WERI-Rb-1 (cell line): ENCODE data around the gene GIMAP4.
A peak's percentile ranks its signal among the peaks of the same experiment; 100 is the strongest.
"Not testable (repeated sequence)": the region's sequence is repeated elsewhere in the genome, so short reads cannot be mapped to it uniquely, and the experiment has no call there.

ENCODE experiments used
- DNase-seq: peaks from one replicate; pipeline ENCODE4 v3.0.0-alpha.2; 2020
- H3K27ac ChIP-seq: fragments of 250-450 bp; sonication (Bioruptor Pico); 2 replicates; pipeline ENCODE4 v1.5.1; 2020; ENCODE audit warnings: mild to moderate bottlenecking, moderate library complexity
- H3K27me3 ChIP-seq: fragments of 250-450 bp; sonication (Bioruptor Pico); 2 replicates; pipeline ENCODE4 v1.5.1; 2021; ENCODE audit warnings: mild to moderate bottlenecking, low read depth, moderate library complexity; ENCODE audit not compliant: insufficient read depth, severe bottlenecking
- H3K36me3 ChIP-seq: fragments of 250-450 bp; sonication (Bioruptor Pico); 2 replicates; pipeline ENCODE4 v1.5.1; 2020; ENCODE audit warnings: mild to moderate bottlenecking, moderate library complexity
- H3K4me3 ChIP-seq: 2 replicates; pipeline ENCODE4 v1.5.1; 2011; ENCODE audit warnings: low read depth, mild to moderate bottlenecking, control low read depth, low read length
- H3K9me3 ChIP-seq: fragments of 250-450 bp; sonication (Bioruptor Pico); 2 replicates; pipeline ENCODE4 v1.5.1; 2021; ENCODE audit warnings: mild to moderate bottlenecking, moderate library complexity; ENCODE audit not compliant: severe bottlenecking
- CTCF ChIP-seq: IDR thresholded peaks from 2 replicates; pipeline ENCODE4 v1.5.1; 2011; ENCODE audit warnings: low read depth, mild to moderate bottlenecking, control low read depth, inconsistent platforms, low read length

The GIMAP4 gene

GRCh38 chr7:150610233-150610632, 43.0 kb downstream of the GIMAP4 start:
- Histone ChIP-seq H3K27ac (no peak overlapping the region), H3K9me3 (peaks cover 17% of the 10 kb centered on the region)
- no peak for TF ChIP-seq CTCF

GRCh38 chr7:150612925-150613324, 45.7 kb downstream of the GIMAP4 start:
- Histone ChIP-seq H3K4me3 (no peak overlapping the region), H3K27ac (no peak overlapping the region), H3K27me3 (no peaks in the 10 kb centered on the region), H3K9me3 (peaks cover 21% of the 10 kb centered on the region), H3K36me3 (no peaks in the 10 kb centered on the region)
- no peak for DNase-seq
- no peak for TF ChIP-seq CTCF

More at GRCh38 chr7:150610233-150610632, 43.0 kb downstream of the GIMAP4 start:
- no peak for DNase-seq
- no peaks in the 10 kb centered on the region for H3K27me3 ChIP-seq
- H3K36me3 ChIP-seq: no peaks in the 10 kb centered on the region
- no peak overlapping the region for H3K4me3 ChIP-seq

GRCh38 chr7:150613880-150614279, 46.7 kb downstream of the GIMAP4 start:
- H3K36me3 ChIP-seq: no peaks in the 10 kb centered on the region
- no peak for DNase-seq
- H3K9me3 ChIP-seq: peaks cover 23% of the 10 kb centered on the region
- H3K27ac ChIP-seq: no peak overlapping the region
- TF ChIP-seq CTCF: no peak
- H3K4me3 ChIP-seq: no peak overlapping the region
- H3K27me3 ChIP-seq: no peaks in the 10 kb centered on the region

- H3K9me3 ChIP-seq: peaks cover 23% of the 10 kb centered on the region
- not testable (repeated sequence) for DNase-seq, H3K27me3 ChIP-seq, H3K36me3 ChIP-seq, H3K27ac ChIP-seq, H3K4me3 ChIP-seq
Measured at GRCh38 chr7:150614426-150614825, 47.2 kb downstream of the GIMAP4 start.

GRCh38 chr7:150615221-150615755, 48.1 kb downstream of the GIMAP4 start:
- H3K36me3 ChIP-seq, H3K27me3 ChIP-seq, H3K4me3 ChIP-seq: not testable (repeated sequence)
- H3K9me3 ChIP-seq: peaks cover 20% of the 10 kb centered on the region
- peak; percentile 49 for DNase-seq
- peak overlapping the region; percentile 76 for H3K27ac ChIP-seq

- H3K27me3 ChIP-seq: no peaks in the 10 kb centered on the region
- no peak overlapping the region for H3K27ac ChIP-seq
- no peak for DNase-seq
- no peaks in the 10 kb centered on the region for H3K36me3 ChIP-seq
- no peak for TF ChIP-seq CTCF
- H3K4me3 ChIP-seq: no peak overlapping the region
- H3K9me3 ChIP-seq: peaks cover 12% of the 10 kb centered on the region
Measured at GRCh38 chr7:150620061-150620460, 52.9 kb downstream of the GIMAP4 start.

GRCh38 chr7:150620617-150621371, 53.6 kb downstream of the GIMAP4 start:
- no peak for DNase-seq
- TF ChIP-seq CTCF: no peak
- Histone ChIP-seq H3K9me3 (peaks cover 10% of the 10 kb centered on the region), H3K36me3 (no peaks in the 10 kb centered on the region), H3K27me3 (no peaks in the 10 kb centered on the region), H3K4me3 (no peak overlapping the region), H3K27ac (no peak overlapping the region)
